ENCODE measurements around the gene EPB41L3. TPM values are rescaled to one million over a fixed set of nuclear protein-coding genes. Genes with fewer than 3 reads are reported as not detected.

The EPB41L3 gene
- total RNA-seq, 1 experiment from 2014 or later, result 0.36 TPM

- ChIA-PET CTCF (no interaction called here), POLR2A (no interaction called here)
- in situ Hi-C loops (cut with HindIII; ENCODE audit: low pct_unique_long_range_greater_than_20kb, low sequenced_read_pairs), result no loop called here
Observed at GRCh38 chr18:5410582-5410981, 133.2 kb downstream of the EPB41L3 start.

GRCh38 chr18:5398269-5398668 is 145.5 kb downstream of the EPB41L3 start:
- ChIA-PET CTCF (no interaction called here), POLR2A (no interaction called here)
- no peak overlapping the region for H3K4me3 ChIP-seq (ENCODE audit: low read depth in 2 of 2, low read length in 2 of 2)
- no peaks in the 10 kb centered on the region for H3K36me3 ChIP-seq (ENCODE audit: control insufficient read depth, insufficient read depth, low read length)
- no peak for ATAC-seq
- no peak for DNase-seq (ENCODE audit: low read depth, low spot score)
- H3K9me3 ChIP-seq (ENCODE audit: control insufficient read depth, insufficient read depth, low read depth, low read length), result no peaks in the 10 kb centered on the region
- H3K27me3 ChIP-seq (ENCODE audit: control insufficient read depth, insufficient read depth, low read length), result no peaks in the 10 kb centered on the region
- intact Hi-C loops (cut with micrococcal nuclease; ENCODE audit: unreplicated experiment) (no loop called here), in situ Hi-C loops (cut with HindIII; ENCODE audit: low pct_unique_long_range_greater_than_20kb, low sequenced_read_pairs) (no loop called here)
- TF ChIP-seq, protein P1, sequence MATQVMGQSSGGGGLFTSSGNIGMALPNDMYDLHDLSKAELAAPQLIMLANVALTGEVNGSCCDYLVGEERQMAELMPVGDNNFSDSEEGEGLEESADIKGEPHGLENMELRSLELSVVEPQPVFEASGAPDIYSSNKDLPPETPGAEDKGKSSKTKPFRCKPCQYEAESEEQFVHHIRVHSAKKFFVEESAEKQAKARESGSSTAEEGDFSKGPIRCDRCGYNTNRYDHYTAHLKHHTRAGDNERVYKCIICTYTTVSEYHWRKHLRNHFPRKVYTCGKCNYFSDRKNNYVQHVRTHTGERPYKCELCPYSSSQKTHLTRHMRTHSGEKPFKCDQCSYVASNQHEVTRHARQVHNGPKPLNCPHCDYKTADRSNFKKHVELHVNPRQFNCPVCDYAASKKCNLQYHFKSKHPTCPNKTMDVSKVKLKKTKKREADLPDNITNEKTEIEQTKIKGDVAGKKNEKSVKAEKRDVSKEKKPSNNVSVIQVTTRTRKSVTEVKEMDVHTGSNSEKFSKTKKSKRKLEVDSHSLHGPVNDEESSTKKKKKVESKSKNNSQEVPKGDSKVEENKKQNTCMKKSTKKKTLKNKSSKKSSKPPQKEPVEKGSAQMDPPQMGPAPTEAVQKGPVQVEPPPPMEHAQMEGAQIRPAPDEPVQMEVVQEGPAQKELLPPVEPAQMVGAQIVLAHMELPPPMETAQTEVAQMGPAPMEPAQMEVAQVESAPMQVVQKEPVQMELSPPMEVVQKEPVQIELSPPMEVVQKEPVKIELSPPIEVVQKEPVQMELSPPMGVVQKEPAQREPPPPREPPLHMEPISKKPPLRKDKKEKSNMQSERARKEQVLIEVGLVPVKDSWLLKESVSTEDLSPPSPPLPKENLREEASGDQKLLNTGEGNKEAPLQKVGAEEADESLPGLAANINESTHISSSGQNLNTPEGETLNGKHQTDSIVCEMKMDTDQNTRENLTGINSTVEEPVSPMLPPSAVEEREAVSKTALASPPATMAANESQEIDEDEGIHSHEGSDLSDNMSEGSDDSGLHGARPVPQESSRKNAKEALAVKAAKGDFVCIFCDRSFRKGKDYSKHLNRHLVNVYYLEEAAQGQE (IDR thresholded peaks at IDR 0.05; ENCODE audit: insufficient read depth in 1 of 2, low read depth in 2 of 2, low read length in 1 of 2), result no peak
- no peak for TF ChIP-seq SIN3A (IDR thresholded peaks at IDR 0.05; ENCODE audit: borderline replicate concordance, insufficient read depth, low read depth, low read length)
- no peak for TF ChIP-seq CTCF (IDR thresholded peaks at IDR 0.05)
- TF ChIP-seq TCF7L2 (IDR thresholded peaks at IDR 0.05; ENCODE audit: low read depth, low read length), result no peak
- TF ChIP-seq POLR2AphosphoS5 (IDR thresholded peaks at IDR 0.05; ENCODE audit: low read depth, low read length), result no peak
- no peaks in the 10 kb centered on the region for H3K4me1 ChIP-seq (ENCODE audit: control insufficient read depth, insufficient read depth, low read length)
- no TSS peak for BruUV-seq (replicated peaks)
- no peak overlapping the region for H3K27ac ChIP-seq (ENCODE audit: low read length)

More at GRCh38 chr18:5410582-5410981, 133.2 kb downstream of the EPB41L3 start:
- DNase-seq (ENCODE audit: low read depth, low spot score), result no peak
- H3K9me3 ChIP-seq (ENCODE audit: control insufficient read depth, insufficient read depth, low read depth, low read length), result no peaks in the 10 kb centered on the region
- no peaks in the 10 kb centered on the region for H3K4me1 ChIP-seq (ENCODE audit: control insufficient read depth, insufficient read depth, low read length)
- no peak overlapping the region for H3K27ac ChIP-seq (ENCODE audit: low read length)
- TF ChIP-seq SIN3A (IDR thresholded peaks at IDR 0.05; ENCODE audit: borderline replicate concordance, insufficient read depth, low read depth, low read length) (no peak), CTCF (IDR thresholded peaks at IDR 0.05) (no peak), TCF7L2 (IDR thresholded peaks at IDR 0.05; ENCODE audit: low read depth, low read length) (no peak), POLR2AphosphoS5 (IDR thresholded peaks at IDR 0.05; ENCODE audit: low read depth, low read length) (no peak)
- TF ChIP-seq, protein P1 (IDR thresholded peaks at IDR 0.05; ENCODE audit: insufficient read depth in 1 of 2, low read depth in 2 of 2, low read length in 1 of 2), result no peak
- H3K4me3 ChIP-seq (ENCODE audit: low read depth in 2 of 2, low read length in 2 of 2), result no peak overlapping the region
- no peaks in the 10 kb centered on the region for H3K36me3 ChIP-seq (ENCODE audit: control insufficient read depth, insufficient read depth, low read length)
- no peak for ATAC-seq
- H3K27me3 ChIP-seq (ENCODE audit: control insufficient read depth, insufficient read depth, low read length), result no peaks in the 10 kb centered on the region
- intact Hi-C loops (cut with micrococcal nuclease; ENCODE audit: unreplicated experiment), result no loop called here
- BruUV-seq (replicated peaks), result no TSS peak
